NCI-H446 (cell line): Measurements from ENCODE around the gene EIF2S3B.

Experiments used
- DNase-seq, 2 experiments: peaks; one replicate each; lab custom pipeline; 2025; lab: John Stamatoyannopoulos, UW

EIF2S3B gene

GRCh38 chr12:10554228-10554755 lies 48.6 kb downstream of the EIF2S3B start:
- DNase-seq, result no peak

GRCh38 chr12:10554756-10555481 lies 49.2 kb downstream of the EIF2S3B start:
- DNase-seq, result no peak

GRCh38 chr12:10557329-10557728 lies 51.6 kb downstream of the EIF2S3B start:
- DNase-seq, result no peak

GRCh38 chr12:10557766-10558165 lies 52.1 kb downstream of the EIF2S3B start:
- no peak for DNase-seq
